Stomach (tissue), 9 donors: Measurements from ENCODE around the gene FOLR3. TPM values are rescaled to one million over a fixed set of nuclear protein-coding genes. Genes with fewer than 3 reads are reported as not detected.

ENCODE experiments used
- DNase-seq, 2 donors: peaks; one replicate each; pipeline versions ENCODE4 v3.0.0 to v3.0.0-alpha.2; 2013 to 2019
- H3K27ac ChIP-seq, 5 donors: fragments of 200-600 bp in 4 of 5; sonication (generic) in 4 of 5; one replicate each; pipeline ENCODE4 v1.5.1; 2013 to 2019; ENCODE audit warnings: mild to moderate bottlenecking in 1 of 5, moderate library complexity in 1 of 5
- H3K27me3 ChIP-seq, 3 donors: fragments of 200-600 bp; sonication (generic); one replicate each; pipeline ENCODE4 v1.5.1; 2017 to 2019; ENCODE audit warnings: mixed run types in 1 of 3
- H3K36me3 ChIP-seq, 4 donors: fragments of 200-600 bp; sonication (generic); 1 replicate in 3 of 4; 2 replicates in 1 of 4; pipeline ENCODE4 v1.5.1; 2016 to 2019
- H3K4me1 ChIP-seq, 4 donors: fragments of 200-600 bp; sonication (generic); one replicate each; pipeline ENCODE4 v1.5.1; 2016 to 2019
- H3K4me3 ChIP-seq, 4 donors: fragments of 200-600 bp; sonication (generic) in 3 of 4; one replicate each; pipeline ENCODE4 v1.5.1; 2016 to 2019; ENCODE audit warnings: mild to moderate bottlenecking in 1 of 4
- H3K9me3 ChIP-seq, 4 donors: fragments of 200-600 bp; sonication (generic); one replicate each; pipeline ENCODE4 v1.5.1; 2016 to 2019
- EP300 ChIP-seq: sonication (generic); formaldehyde crosslinking; IDR thresholded peaks from one replicate; pipeline ENCODE4 v1.6.1; 2017; ENCODE audit warnings: antibody characterized with exemption
- POLR2A ChIP-seq, 4 donors: fragments of 450-650 bp; IDR thresholded peaks; one replicate each; pipeline ENCODE4 v1.6.1; 2016; ENCODE audit warnings: antibody characterized with exemption in 4 of 4, control low read depth in 2 of 4, mild to moderate bottlenecking in 1 of 4, moderate library complexity in 1 of 4
- POLR2AphosphoS5 ChIP-seq, 3 donors: sonication (generic); formaldehyde crosslinking; IDR thresholded peaks; one replicate each; pipeline ENCODE4 v1.6.1; 2016; ENCODE audit warnings: antibody characterized with exemption in 3 of 3
- WGBS, 5 donors: extraction: QIAGEN DNeasy Blood & Tissue Kit in 3 of 5; methylation state at CpG; one replicate each; pipeline versions ENCODE4 v1.1.5 to v1.1.7; 2013 to 2018; 5-methylcytosine and 5-hydroxymethylcytosine counted together
- intact Hi-C: fragments of 100-400 bp; cut with DNase I; formaldehyde crosslinking; loops from one replicate; pipeline ENCODE4 v1.15.1; 2023; ENCODE audit warnings: low total_unique reads
- polyA plus RNA-seq, 3 donors: library from polyadenylated mRNA; stranded (reverse); fragments of 200-250 nt; gene quantifications; one replicate each; pipeline ENCODE4 v1.2.3, GENCODE V29; 2013
- total RNA-seq, 5 donors: library from RNA; depleted of rRNA; stranded (reverse); fragments of >200 nt; gene quantifications; one replicate each; pipeline versions ENCODE4 v1.1.0 to v1.2.3, GENCODE V29; 2014 to 2016
- TF ChIP-seq, protein P1 (sequence below), 7 experiments: fragments of 450-650 bp in 4 of 7; fragments of 200-600 bp in 3 of 7; sonication (generic) in 3 of 7; IDR thresholded peaks; one replicate each; pipeline ENCODE4 v1.5.1; 2016 to 2019; ENCODE audit warnings: antibody characterized with exemption in 7 of 7, control low read depth in 2 of 7, mild to moderate bottlenecking in 1 of 7
- donor health status: healthy with polysubstance abuse.
- donor health status: Bipolar disorder and iron deficiency.
- donor health status: healthy.

FOLR3 gene
- total and polyA plus RNA-seq, 8 donors, result 0.15 to 36.8 (median 0.62) TPM; not detected in 5

DNA sequence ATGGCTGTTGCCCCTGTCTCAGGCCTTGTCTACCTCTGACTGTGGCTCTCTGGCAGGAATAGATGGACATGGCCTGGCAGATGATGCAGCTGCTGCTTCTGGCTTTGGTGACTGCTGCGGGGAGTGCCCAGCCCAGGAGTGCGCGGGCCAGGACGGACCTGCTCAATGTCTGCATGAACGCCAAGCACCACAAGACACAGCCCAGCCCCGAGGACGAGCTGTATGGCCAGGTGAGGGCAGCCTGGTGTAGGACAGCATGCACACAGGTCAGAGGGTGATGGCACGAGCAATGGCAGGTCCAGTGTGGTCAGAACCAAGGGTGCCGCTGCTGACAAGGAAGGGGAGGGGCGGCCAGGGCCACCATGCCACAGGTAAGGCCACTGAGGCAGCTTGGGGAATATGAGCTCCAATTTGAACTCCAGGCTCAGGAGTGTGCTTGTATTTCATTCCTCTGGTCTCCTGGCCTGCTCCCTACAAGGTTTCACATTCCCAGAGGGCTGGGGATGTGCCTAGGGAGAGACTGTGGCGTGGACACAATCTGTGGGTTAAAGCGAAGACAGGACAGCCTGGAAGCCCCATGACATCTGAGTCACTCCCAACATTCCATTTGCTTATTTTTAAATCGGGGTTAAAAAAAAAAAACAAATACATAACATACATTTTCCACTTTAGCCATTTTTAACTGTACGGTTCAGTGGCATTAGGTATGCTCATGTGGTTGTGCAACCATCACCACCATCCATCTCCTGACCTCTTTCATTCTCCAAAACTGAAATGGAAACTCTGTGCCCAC lies 562 bp downstream of the FOLR3 start:
- no peak for TF ChIP-seq POLR2A (IDR thresholded peaks at IDR 0.05)
- no peak for TF ChIP-seq POLR2AphosphoS5 (IDR thresholded peaks at IDR 0.05)
- TF ChIP-seq EP300, result no peak
- TF ChIP-seq, protein P1, sequence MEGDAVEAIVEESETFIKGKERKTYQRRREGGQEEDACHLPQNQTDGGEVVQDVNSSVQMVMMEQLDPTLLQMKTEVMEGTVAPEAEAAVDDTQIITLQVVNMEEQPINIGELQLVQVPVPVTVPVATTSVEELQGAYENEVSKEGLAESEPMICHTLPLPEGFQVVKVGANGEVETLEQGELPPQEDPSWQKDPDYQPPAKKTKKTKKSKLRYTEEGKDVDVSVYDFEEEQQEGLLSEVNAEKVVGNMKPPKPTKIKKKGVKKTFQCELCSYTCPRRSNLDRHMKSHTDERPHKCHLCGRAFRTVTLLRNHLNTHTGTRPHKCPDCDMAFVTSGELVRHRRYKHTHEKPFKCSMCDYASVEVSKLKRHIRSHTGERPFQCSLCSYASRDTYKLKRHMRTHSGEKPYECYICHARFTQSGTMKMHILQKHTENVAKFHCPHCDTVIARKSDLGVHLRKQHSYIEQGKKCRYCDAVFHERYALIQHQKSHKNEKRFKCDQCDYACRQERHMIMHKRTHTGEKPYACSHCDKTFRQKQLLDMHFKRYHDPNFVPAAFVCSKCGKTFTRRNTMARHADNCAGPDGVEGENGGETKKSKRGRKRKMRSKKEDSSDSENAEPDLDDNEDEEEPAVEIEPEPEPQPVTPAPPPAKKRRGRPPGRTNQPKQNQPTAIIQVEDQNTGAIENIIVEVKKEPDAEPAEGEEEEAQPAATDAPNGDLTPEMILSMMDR (IDR thresholded peaks at IDR 0.05), result no peak
- 78 to 91% (median 87%) methylated on average over 14 of the region's 14 CpGs for WGBS, 5 donors
- intact Hi-C loops, result no loop called here

GRCh38 chr11:72136684-72137262 lies 1.2 kb downstream of the FOLR3 start:
- 75 to 91% (median 90%) methylated on average over 4 of the region's 4 CpGs for WGBS, 5 donors
- no peak for DNase-seq
- Histone ChIP-seq H3K36me3 (no peaks in the 10 kb centered on the region), H3K4me1 (no peaks in the 10 kb centered on the region), H3K27me3 (peaks cover 0 to 8% (median 0%) of the 10 kb centered on the region in 3 donors), H3K9me3 (no peaks in the 10 kb centered on the region), H3K27ac (no peak overlapping the region), H3K4me3 (peak overlapping the region in 1 of 4 donors; percentile 34)
- intact Hi-C loops, result no loop called here
- TF ChIP-seq POLR2A (IDR thresholded peaks at IDR 0.05) (no peak), POLR2AphosphoS5 (IDR thresholded peaks at IDR 0.05) (no peak)

More for the DNA sequence above, 562 bp downstream of the FOLR3 start:
- Histone ChIP-seq H3K4me3 (peak overlapping the region in 2 of 4 donors; percentile 31 to 34), H3K27me3 (peaks cover 0 to 8% (median 0%) of the 10 kb centered on the region in 3 donors), H3K27ac (peak overlapping the region in 2 of 5 donors; percentile 33 to 42), H3K9me3 (no peaks in the 10 kb centered on the region), H3K4me1 (no peaks in the 10 kb centered on the region), H3K36me3 (no peaks in the 10 kb centered on the region)
- DNase-seq, result no peak

- 55 to 80% (median 57%) methylated on average over 11 to 12 of the region's 12 CpGs for WGBS, 5 donors
- TF ChIP-seq EP300, result no peak
- TF ChIP-seq POLR2AphosphoS5 (IDR thresholded peaks at IDR 0.05), result no peak
- TF ChIP-seq POLR2A (IDR thresholded peaks at IDR 0.05), result no peak
- TF ChIP-seq, protein P1 (IDR thresholded peaks at IDR 0.05), result no peak
- intact Hi-C loops, result no loop called here
Observed at GRCh38 chr11:72138821-72139390, 3.4 kb downstream of the FOLR3 start.

GRCh38 chr11:72139500-72139899 lies 4.0 kb downstream of the FOLR3 start:
- Histone ChIP-seq H3K4me1 (no peaks in the 10 kb centered on the region), H3K9me3 (no peaks in the 10 kb centered on the region), H3K27me3 (peaks cover 0 to 8% (median 0%) of the 10 kb centered on the region in 3 donors), H3K27ac (no peak overlapping the region), H3K36me3 (no peaks in the 10 kb centered on the region), H3K4me3 (no peak overlapping the region)
- intact Hi-C loops, result no loop called here
- TF ChIP-seq POLR2AphosphoS5 (IDR thresholded peaks at IDR 0.05), result no peak
- no peak for TF ChIP-seq EP300
- TF ChIP-seq, protein P1 (IDR thresholded peaks at IDR 0.05), result no peak
- TF ChIP-seq POLR2A (IDR thresholded peaks at IDR 0.05), result no peak
- 88 to 93% (median 89%) methylated on average over 9 to 11 of the region's 11 CpGs for WGBS, 5 donors
- DNase-seq, result no peak

More at GRCh38 chr11:72138821-72139390, 3.4 kb downstream of the FOLR3 start:
- Histone ChIP-seq H3K27ac (no peak overlapping the region), H3K4me3 (peak overlapping the region in 1 of 4 donors; percentile 7), H3K9me3 (no peaks in the 10 kb centered on the region), H3K27me3 (peaks cover 0 to 8% (median 0%) of the 10 kb centered on the region in 3 donors), H3K36me3 (no peaks in the 10 kb centered on the region), H3K4me1 (no peaks in the 10 kb centered on the region)
- DNase-seq, result peak in 1 of 2 donors; percentile 32
